Hepatocyte (in vitro differentiated cells): Measurements from ENCODE around the gene GALNT14. TPM values are rescaled to one million over a fixed set of nuclear protein-coding genes. Genes with fewer than 3 reads are reported as not detected.

Experiments
- DNase-seq: peaks from one replicate; pipeline ENCODE4 v3.0.0-alpha.2; 2016; ENCODE audit warnings: low spot score
- H2AFZ ChIP-seq: fragments of 200-600 bp; sonication (generic); 2 replicates; pipeline ENCODE4 v1.6.0; 2016; ENCODE audit warnings: antibody characterized with exemption, mild to moderate bottlenecking
- H3K27ac ChIP-seq: fragments of 200-600 bp; sonication (generic); 2 replicates; pipeline ENCODE4 v1.5.1; 2016; ENCODE audit warnings: mild to moderate bottlenecking
- H3K27me3 ChIP-seq: fragments of 200-600 bp; sonication (generic); 2 replicates; pipeline ENCODE4 v1.6.1; 2016
- H3K36me3 ChIP-seq: fragments of 200-600 bp; sonication (generic); replicated peaks from 2 replicates; pipeline ENCODE4 v1.5.1; 2016; ENCODE audit warnings: low read depth; ENCODE audit not compliant: insufficient read depth
- H3K4me1 ChIP-seq: fragments of 200-600 bp; sonication (generic); 2 replicates; pipeline ENCODE4 v1.5.1; 2016; ENCODE audit warnings: mild to moderate bottlenecking, moderate library complexity; ENCODE audit not compliant: insufficient read depth
- H3K4me2 ChIP-seq: fragments of 200-600 bp; sonication (generic); 2 replicates; pipeline ENCODE4 v1.6.0; 2016
- H3K4me3 ChIP-seq: fragments of 200-600 bp; sonication (generic); 2 replicates; pipeline ENCODE4 v1.5.1; 2016; ENCODE audit warnings: mild to moderate bottlenecking
- H3K79me2 ChIP-seq: fragments of 200-600 bp; sonication (generic); 2 replicates; pipeline ENCODE4 v1.6.0; 2017; ENCODE audit warnings: mild to moderate bottlenecking
- H3K9me2 ChIP-seq: fragments of 200-600 bp; sonication (generic); replicated peaks from 2 replicates; pipeline ENCODE4 v1.6.0; 2017; ENCODE audit warnings: mild to moderate bottlenecking; ENCODE audit not compliant: insufficient read depth
- H3K9me3 ChIP-seq: fragments of 200-600 bp; sonication (generic); 2 replicates; pipeline ENCODE4 v1.5.1; 2016; ENCODE audit warnings: low read depth, mild to moderate bottlenecking
- H4K20me1 ChIP-seq: fragments of 200-600 bp; sonication (generic); 2 replicates; pipeline ENCODE4 v1.6.0; 2016; ENCODE audit warnings: mild to moderate bottlenecking; ENCODE audit not compliant: insufficient read depth, poor library complexity, severe bottlenecking
- CTCF ChIP-seq: fragments of 200-600 bp; sonication (generic); IDR thresholded peaks from 2 replicates; pipeline ENCODE4 v1.5.1; 2016; ENCODE audit warnings: antibody characterized with exemption, mild to moderate bottlenecking; ENCODE audit not compliant: poor library complexity
- EZH2 ChIP-seq: fragments of 200-600 bp; sonication (generic); IDR thresholded peaks from 2 replicates; pipeline ENCODE4 v1.6.1; 2016; ENCODE audit warnings: antibody characterized with exemption, mild to moderate bottlenecking, borderline replicate concordance
- EZH2phosphoT487 ChIP-seq: fragments of 200-600 bp; sonication (generic); IDR thresholded peaks from one replicate; pipeline ENCODE4 v1.6.1; 2018; ENCODE audit warnings: antibody characterized with exemption, mild to moderate bottlenecking, low read depth, moderate library complexity; ENCODE audit not compliant: unreplicated experiment, severe bottlenecking
- WGBS: methylation state at CpG from one replicate; pipeline ENCODE4 v1.1.6; 2016; ENCODE audit warnings: low lambda C conversion rate; ENCODE audit errors: missing lambda C conversion rate; 5-methylcytosine and 5-hydroxymethylcytosine counted together
- polyA plus RNA-seq: library from polyadenylated mRNA; unstranded; fragments of >200 nt; fragmentation: Nextera tagmentation; extraction: Ambion mirVana; gene quantifications from 2 replicates; pipeline ENCODE4 v1.2.1, GENCODE V29; 2016
- total RNA-seq: library from RNA; depleted of rRNA; stranded (reverse); fragments of >200 nt; gene quantifications from 2 replicates; pipeline ENCODE4 v1.2.3, GENCODE V29; 2014

GALNT14 gene
- total and polyA plus RNA-seq, 2 experiments from 2014 or later, result 2.2 to 2.9 TPM

- DNase-seq, result no peak
- H3K27me3 ChIP-seq, result no peaks in the 10 kb centered on the region
- no peak overlapping the region for H3K4me2 ChIP-seq
- no peak overlapping the region for H2AFZ ChIP-seq
- H3K79me2 ChIP-seq, result no peaks in the 10 kb centered on the region
- H3K4me3 ChIP-seq, result no peak overlapping the region
- no peaks in the 10 kb centered on the region for H3K9me3 ChIP-seq
- TF ChIP-seq EZH2, result no peak
- no peak for TF ChIP-seq CTCF
- no peaks in the 10 kb centered on the region for H4K20me1 ChIP-seq
- 67% methylated on average over 7 of the region's 7 CpGs for WGBS
- no peaks in the 10 kb centered on the region for H3K36me3 ChIP-seq
- H3K27ac ChIP-seq, result no peak overlapping the region
- peaks cover under 1% of the 10 kb centered on the region for H3K4me1 ChIP-seq
- H3K9me2 ChIP-seq, result no peaks in the 10 kb centered on the region
Observed at GRCh38 chr2:31054842-31055388, 83.3 kb downstream of the GALNT14 start.

- Histone ChIP-seq H3K4me1 (no peaks in the 10 kb centered on the region), H3K36me3 (no peaks in the 10 kb centered on the region), H3K79me2 (no peaks in the 10 kb centered on the region), H4K20me1 (no peaks in the 10 kb centered on the region), H3K27me3 (no peaks in the 10 kb centered on the region), H3K4me2 (no peak overlapping the region), H2AFZ (no peak overlapping the region), H3K9me3 (no peaks in the 10 kb centered on the region), H3K9me2 (no peaks in the 10 kb centered on the region), H3K27ac (no peak overlapping the region), H3K4me3 (no peak overlapping the region)
- WGBS, result 58% methylated on average over 6 of the region's 6 CpGs
- DNase-seq, result no peak
- TF ChIP-seq EZH2phosphoT487, result no peak
Observed at GRCh38 chr2:31053929-31054782, 84.1 kb downstream of the GALNT14 start.

GRCh38 chr2:31052284-31052683, 86.0 kb downstream of the GALNT14 start:
- no peak overlapping the region for H3K4me3 ChIP-seq

More at GRCh38 chr2:31052284-31052683, 86.0 kb downstream of the GALNT14 start:
- no peaks in the 10 kb centered on the region for H3K9me3 ChIP-seq
- no peaks in the 10 kb centered on the region for H3K79me2 ChIP-seq
- no peak overlapping the region for H3K27ac ChIP-seq
- H3K4me2 ChIP-seq, result no peak overlapping the region
- H3K27me3 ChIP-seq, result no peaks in the 10 kb centered on the region
- H3K9me2 ChIP-seq, result no peaks in the 10 kb centered on the region
- no peak for DNase-seq
- H2AFZ ChIP-seq, result no peak overlapping the region
- WGBS, result 95% methylated on average over 4 of the region's 5 CpGs
- no peaks in the 10 kb centered on the region for H3K4me1 ChIP-seq
- no peaks in the 10 kb centered on the region for H4K20me1 ChIP-seq
- TF ChIP-seq EZH2phosphoT487 (no peak), CTCF (no peak), EZH2 (no peak)
- no peaks in the 10 kb centered on the region for H3K36me3 ChIP-seq
